Astrocyte (in vitro differentiated cells and primary cell): ENCODE data around the gene ZNF837.

ENCODE experiments used
- EZH2 ChIP-seq: IDR thresholded peaks from 2 replicates; pipeline ENCODE4 v1.6.1; 2012; ENCODE audit warnings: mild to moderate bottlenecking, low read length, inconsistent platforms; ENCODE audit not compliant: insufficient read depth
- TF ChIP-seq, protein P1 (sequence below): IDR thresholded peaks from 2 replicates; pipeline ENCODE4 v1.5.1; 2011; ENCODE audit warnings: low read depth, mild to moderate bottlenecking, inconsistent platforms, low read length, moderate library complexity; ENCODE audit not compliant: insufficient read depth

GRCh38 chr19:58372311-58373133, 8.3 kb downstream of the ZNF837 start:
- TF ChIP-seq, protein P1, sequence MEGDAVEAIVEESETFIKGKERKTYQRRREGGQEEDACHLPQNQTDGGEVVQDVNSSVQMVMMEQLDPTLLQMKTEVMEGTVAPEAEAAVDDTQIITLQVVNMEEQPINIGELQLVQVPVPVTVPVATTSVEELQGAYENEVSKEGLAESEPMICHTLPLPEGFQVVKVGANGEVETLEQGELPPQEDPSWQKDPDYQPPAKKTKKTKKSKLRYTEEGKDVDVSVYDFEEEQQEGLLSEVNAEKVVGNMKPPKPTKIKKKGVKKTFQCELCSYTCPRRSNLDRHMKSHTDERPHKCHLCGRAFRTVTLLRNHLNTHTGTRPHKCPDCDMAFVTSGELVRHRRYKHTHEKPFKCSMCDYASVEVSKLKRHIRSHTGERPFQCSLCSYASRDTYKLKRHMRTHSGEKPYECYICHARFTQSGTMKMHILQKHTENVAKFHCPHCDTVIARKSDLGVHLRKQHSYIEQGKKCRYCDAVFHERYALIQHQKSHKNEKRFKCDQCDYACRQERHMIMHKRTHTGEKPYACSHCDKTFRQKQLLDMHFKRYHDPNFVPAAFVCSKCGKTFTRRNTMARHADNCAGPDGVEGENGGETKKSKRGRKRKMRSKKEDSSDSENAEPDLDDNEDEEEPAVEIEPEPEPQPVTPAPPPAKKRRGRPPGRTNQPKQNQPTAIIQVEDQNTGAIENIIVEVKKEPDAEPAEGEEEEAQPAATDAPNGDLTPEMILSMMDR, result no peak
- TF ChIP-seq EZH2, result no peak
